Keratinocyte (primary cell): ENCODE results near the gene POLR1G. TPM values are rescaled to one million over a fixed set of nuclear protein-coding genes. Genes with fewer than 3 reads are reported as not detected.

Source experiments
- DNase-seq: peaks from one replicate; pipeline ENCODE4 v3.0.0-alpha.2; 2011; ENCODE audit warnings: low read depth, missing footprints, low spot score
- FAIRE-seq: peaks from 2 replicates; lab custom pipeline; 2011; peaks lifted over from hg19 to GRCh38; lab: Jason Lieb, UNC
- H2AFZ ChIP-seq: 2 replicates; pipeline ENCODE4 v1.6.0; 2012; ENCODE audit warnings: low read length, control low read depth, inconsistent platforms; ENCODE audit not compliant: control insufficient read depth
- H3K27ac ChIP-seq: 2 replicates; pipeline ENCODE4 v1.5.1; 2011; ENCODE audit warnings: low read length; ENCODE audit not compliant: control insufficient read depth, insufficient read depth
- H3K27me3 ChIP-seq: 3 replicates; pipeline ENCODE4 v1.6.0; 2011; ENCODE audit warnings: low read length; ENCODE audit not compliant: control insufficient read depth, insufficient read depth; ENCODE audit errors: extremely low read depth
- H3K36me3 ChIP-seq, 2 experiments: 2 replicates in 1 of 2; 3 replicates in 1 of 2; pipeline ENCODE4 v1.5.1; 2011; ENCODE audit warnings: low read length in 2 of 2, mild to moderate bottlenecking in 1 of 2; ENCODE audit not compliant: control insufficient read depth in 2 of 2, insufficient read depth in 2 of 2; ENCODE audit errors: extremely low read depth in 1 of 2
- H3K4me1 ChIP-seq: 3 replicates; pipeline ENCODE4 v1.5.1; 2011; ENCODE audit warnings: low read length; ENCODE audit not compliant: control insufficient read depth, insufficient read depth; ENCODE audit errors: extremely low read depth
- H3K4me2 ChIP-seq: 3 replicates; pipeline ENCODE4 v1.6.0; 2011; ENCODE audit warnings: low read depth, low read length; ENCODE audit not compliant: control insufficient read depth, insufficient read depth; ENCODE audit errors: extremely low read depth
- H3K4me3 ChIP-seq, 3 experiments: fragments of 200-600 bp in 1 of 3; sonication (generic) in 1 of 3; 2 replicates in 2 of 3; 3 replicates in 1 of 3; pipeline ENCODE4 v1.5.1; 2011 to 2016; ENCODE audit warnings: low read length in 3 of 3, mild to moderate bottlenecking in 3 of 3, control low read depth in 2 of 3, inconsistent platforms in 1 of 3, low read depth in 1 of 3, mixed read lengths in 1 of 3, mixed run types in 1 of 3, moderate library complexity in 1 of 3; ENCODE audit not compliant: control insufficient read depth in 2 of 3, insufficient read depth in 2 of 3; ENCODE audit errors: extremely low read depth in 1 of 3
- H3K79me2 ChIP-seq: 2 replicates; pipeline ENCODE4 v1.6.0; 2012; ENCODE audit warnings: low read length; ENCODE audit not compliant: control insufficient read depth, insufficient read depth
- H3K9ac ChIP-seq: 3 replicates; pipeline ENCODE4 v1.6.0; 2011; ENCODE audit warnings: low read length; ENCODE audit not compliant: control insufficient read depth, insufficient read depth; ENCODE audit errors: extremely low read depth
- H3K9me1 ChIP-seq: 3 replicates; pipeline ENCODE4 v1.6.0; 2011; ENCODE audit warnings: low read length; ENCODE audit not compliant: control insufficient read depth, insufficient read depth; ENCODE audit errors: extremely low read depth
- H3K9me3 ChIP-seq: 2 replicates; pipeline ENCODE4 v1.5.1; 2012; ENCODE audit warnings: low read depth, low read length; ENCODE audit not compliant: control insufficient read depth
- H4K20me1 ChIP-seq: 3 replicates; pipeline ENCODE4 v1.6.0; 2011; ENCODE audit warnings: low read length; ENCODE audit not compliant: control insufficient read depth, insufficient read depth; ENCODE audit errors: extremely low read depth
- EZH2 ChIP-seq: IDR thresholded peaks from one replicate; pipeline ENCODE4 v1.6.1; 2012; ENCODE audit warnings: inconsistent platforms, mild to moderate bottlenecking, low read length, moderate library complexity
- dilution Hi-C: fragments of 300-500 bp; cut with MboI; formaldehyde crosslinking; loops from one replicate; pipeline ENCODE4 v1.7.0; 2020; ENCODE audit warnings: low sequenced_read_pairs; ENCODE audit not compliant: extremely low pct_ligation_motif_present
- polyA plus RNA-seq, 5 experiments: library from polyadenylated mRNA; depleted of rRNA in 3 of 5; stranded (reverse) in 3 of 5; stranded (forward) in 1 of 5; unstranded in 1 of 5; fragments of >200 nt; gene quantifications; 1 replicate in 1 of 5; 2 replicates in 3 of 5; 3 replicates in 1 of 5; pipeline versions ENCODE4 v1.2.1 to v1.2.3, GENCODE V29; 2011 to 2012; ENCODE audit warnings: missing spikeins in 2 of 5, low read depth in 1 of 5, low replicate concordance in 1 of 5
- TF ChIP-seq, protein P1 (sequence below), 3 experiments: IDR thresholded peaks in 1 of 3; conservative IDR thresholded peaks in 1 of 3; optimal IDR thresholded peaks in 1 of 3; 2 replicates in 2 of 3; 3 replicates in 1 of 3; pipeline versions ENCODE3 to v1.5.1; 2011; ENCODE audit warnings: low read length in 3 of 3, mild to moderate bottlenecking in 3 of 3, moderate library complexity in 2 of 3, control low read depth in 1 of 3, inconsistent platforms in 1 of 3; ENCODE audit not compliant: insufficient read depth in 2 of 3; ENCODE audit errors: extremely low read depth in 1 of 3

Gene POLR1G
- polyA plus RNA-seq, 1 donor (not counting 4 experiments of a cell fraction or from before 2014, with no cell fraction given) = 9.8 TPM

DNA sequence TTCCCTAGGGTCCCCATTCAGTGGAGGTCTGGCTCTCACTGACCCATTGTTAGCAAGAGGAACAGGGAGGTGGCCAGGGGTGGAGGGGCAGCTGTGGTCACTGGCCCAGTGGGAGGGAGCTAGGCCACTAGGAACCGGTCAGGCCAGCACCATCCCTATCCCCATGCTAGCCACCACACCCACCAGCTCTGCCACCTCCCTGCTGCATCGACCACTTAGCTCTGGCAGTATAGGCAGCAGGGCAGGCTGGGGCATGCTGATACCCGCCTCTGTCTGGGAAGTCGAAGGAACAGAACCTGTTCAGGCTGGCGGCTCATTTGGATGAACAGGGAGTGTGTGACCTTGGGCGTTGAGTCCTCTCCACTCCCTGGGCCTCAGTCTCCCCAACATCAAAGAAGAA, 6.3 kb upstream of the POLR1G start:
- peak overlapping the region; percentile 68 for H3K4me2 ChIP-seq
- peaks cover 21 to 30% of the 10 kb centered on the region in 2 experiments for H3K36me3 ChIP-seq
- dilution Hi-C loops = no loop called here
- FAIRE-seq (peak; percentile 48), DNase-seq (peak; percentile 90)
- peak overlapping the region; percentile 8 for H3K27ac ChIP-seq
- H3K27me3 ChIP-seq = no peaks in the 10 kb centered on the region
- no peaks in the 10 kb centered on the region for H3K9me1 ChIP-seq
- no peak overlapping the region for H3K9ac ChIP-seq
- H3K79me2 ChIP-seq = peaks cover 78% of the 10 kb centered on the region
- no peak overlapping the region for H2AFZ ChIP-seq
- peak overlapping the region in 1 of 3 experiments; percentile 15 for H3K4me3 ChIP-seq
- TF ChIP-seq, protein P1, sequence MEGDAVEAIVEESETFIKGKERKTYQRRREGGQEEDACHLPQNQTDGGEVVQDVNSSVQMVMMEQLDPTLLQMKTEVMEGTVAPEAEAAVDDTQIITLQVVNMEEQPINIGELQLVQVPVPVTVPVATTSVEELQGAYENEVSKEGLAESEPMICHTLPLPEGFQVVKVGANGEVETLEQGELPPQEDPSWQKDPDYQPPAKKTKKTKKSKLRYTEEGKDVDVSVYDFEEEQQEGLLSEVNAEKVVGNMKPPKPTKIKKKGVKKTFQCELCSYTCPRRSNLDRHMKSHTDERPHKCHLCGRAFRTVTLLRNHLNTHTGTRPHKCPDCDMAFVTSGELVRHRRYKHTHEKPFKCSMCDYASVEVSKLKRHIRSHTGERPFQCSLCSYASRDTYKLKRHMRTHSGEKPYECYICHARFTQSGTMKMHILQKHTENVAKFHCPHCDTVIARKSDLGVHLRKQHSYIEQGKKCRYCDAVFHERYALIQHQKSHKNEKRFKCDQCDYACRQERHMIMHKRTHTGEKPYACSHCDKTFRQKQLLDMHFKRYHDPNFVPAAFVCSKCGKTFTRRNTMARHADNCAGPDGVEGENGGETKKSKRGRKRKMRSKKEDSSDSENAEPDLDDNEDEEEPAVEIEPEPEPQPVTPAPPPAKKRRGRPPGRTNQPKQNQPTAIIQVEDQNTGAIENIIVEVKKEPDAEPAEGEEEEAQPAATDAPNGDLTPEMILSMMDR (optimal IDR thresholded peaks at IDR 0.05 in 1 of 3, IDR thresholded peaks at IDR 0.05 in 1 of 3, conservative IDR thresholded peaks at IDR 0.05 in 1 of 3; ENCODE audit: extremely low read depth in 1 of 3, insufficient read depth in 2 of 3, low read length in 3 of 3) = no peak
- TF ChIP-seq EZH2 = no peak
- H3K4me1 ChIP-seq = peaks cover 27% of the 10 kb centered on the region
- no peaks in the 10 kb centered on the region for H3K9me3 ChIP-seq
- H4K20me1 ChIP-seq = no peaks in the 10 kb centered on the region

DNA sequence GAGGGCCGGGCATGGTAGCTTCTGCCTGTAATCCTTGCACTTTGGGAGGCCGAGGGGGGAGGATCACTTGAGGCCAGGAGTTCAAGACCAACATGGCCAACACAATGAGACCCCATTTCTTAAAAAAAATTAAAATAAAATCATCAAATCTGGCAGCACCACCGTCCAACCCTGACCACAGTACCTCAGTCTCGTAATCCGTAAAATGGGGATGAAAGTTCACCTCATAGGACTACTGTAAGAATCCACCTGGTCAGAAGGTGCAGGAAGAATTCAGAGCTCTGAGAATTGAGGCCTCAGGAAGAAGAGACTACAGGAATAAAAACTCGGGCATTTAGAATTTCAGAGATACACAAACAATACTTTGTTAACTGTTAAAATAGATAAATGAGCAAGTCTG, 4.6 kb upstream of the POLR1G start:
- Histone ChIP-seq H3K4me3 (peak overlapping the region; percentile 55 to 98 (median 97)), H3K36me3 (peaks cover 14 to 25% of the 10 kb centered on the region in 2 experiments), H3K9ac (peak overlapping the region; percentile 57), H3K27me3 (no peaks in the 10 kb centered on the region), H3K9me1 (no peaks in the 10 kb centered on the region), H3K9me3 (no peaks in the 10 kb centered on the region), H3K79me2 (peaks cover 70% of the 10 kb centered on the region), H4K20me1 (no peaks in the 10 kb centered on the region), H3K4me2 (peak overlapping the region; percentile 99), H3K4me1 (peaks cover 27% of the 10 kb centered on the region), H2AFZ (no peak overlapping the region), H3K27ac (peak overlapping the region; percentile 97)
- dilution Hi-C loops = no loop called here
- TF ChIP-seq, protein P1 (optimal IDR thresholded peaks at IDR 0.05 in 1 of 3, IDR thresholded peaks at IDR 0.05 in 1 of 3, conservative IDR thresholded peaks at IDR 0.05 in 1 of 3; ENCODE audit: extremely low read depth in 1 of 3, insufficient read depth in 2 of 3, low read length in 3 of 3) = no peak
- TF ChIP-seq EZH2 = no peak
- FAIRE-seq = no peak
- DNase-seq = no peak
